ENCODE results near the gene APOBEC3H.

The APOBEC3H gene

GRCh38 chr22:39114112-39114511 lies 17.1 kb downstream of the APOBEC3H start:
- no peak for DNase-seq

GRCh38 chr22:39115570-39115969 lies 18.5 kb downstream of the APOBEC3H start:
- DNase-seq: no peak

GRCh38 chr22:39115977-39116621 lies 19.1 kb downstream of the APOBEC3H start:
- no peak for DNase-seq

GRCh38 chr22:39117585-39118191 lies 20.6 kb downstream of the APOBEC3H start:
- peak; percentile 75 to 84 for DNase-seq

DNA sequence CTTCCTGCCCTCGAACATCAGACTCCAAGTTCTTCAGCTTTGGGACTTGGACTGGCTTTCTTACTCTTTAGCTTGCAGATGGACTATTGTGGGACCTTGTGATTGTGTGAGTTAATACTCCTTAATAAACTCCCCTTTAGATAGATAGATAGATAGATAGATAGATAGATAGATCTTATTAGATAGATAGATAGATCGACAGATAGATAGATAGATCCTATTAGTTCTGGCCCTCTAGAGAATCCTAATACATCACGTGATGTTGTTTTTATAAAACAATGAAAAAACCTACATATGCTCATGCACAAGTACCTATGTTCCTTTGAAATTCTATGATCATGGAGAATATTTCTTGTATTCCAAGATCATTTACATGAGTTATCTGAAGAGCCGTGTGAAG lies 23.9 kb downstream of the APOBEC3H start:
- no peak for DNase-seq

- DNase-seq: no peak
Observed at GRCh38 chr22:39122772-39123470, 25.9 kb downstream of the APOBEC3H start.

- DNase-seq: no peak
Observed at GRCh38 chr22:39123751-39124581, 26.9 kb downstream of the APOBEC3H start.

- DNase-seq: no peak
Observed at GRCh38 chr22:39125622-39126021, 28.6 kb downstream of the APOBEC3H start.

DNA sequence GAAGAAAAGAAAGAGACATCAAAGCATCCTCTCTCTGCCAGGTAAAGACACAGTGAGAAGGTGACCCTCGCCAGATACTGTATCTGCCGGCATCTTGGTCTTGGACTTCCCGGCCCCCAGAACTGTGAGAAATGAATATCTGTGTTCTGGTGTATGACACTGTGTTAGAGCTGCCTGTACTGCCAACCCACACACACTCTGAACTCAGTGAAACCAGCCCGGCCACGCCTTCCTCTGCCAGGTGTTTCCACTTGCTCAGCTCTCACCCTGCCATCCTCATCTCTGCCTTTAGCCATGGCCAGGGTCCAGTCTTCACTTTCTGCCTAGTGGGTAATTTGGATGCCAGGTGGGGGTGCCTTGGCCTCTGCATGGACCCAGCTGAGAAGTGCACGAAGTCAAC lies 31.5 kb downstream of the APOBEC3H start:
- no peak for DNase-seq

- DNase-seq: no peak
Observed at GRCh38 chr22:39129081-39129480, 32.0 kb downstream of the APOBEC3H start.

- no peak for DNase-seq
Observed at GRCh38 chr22:39129746-39130145, 32.7 kb downstream of the APOBEC3H start.

DNA sequence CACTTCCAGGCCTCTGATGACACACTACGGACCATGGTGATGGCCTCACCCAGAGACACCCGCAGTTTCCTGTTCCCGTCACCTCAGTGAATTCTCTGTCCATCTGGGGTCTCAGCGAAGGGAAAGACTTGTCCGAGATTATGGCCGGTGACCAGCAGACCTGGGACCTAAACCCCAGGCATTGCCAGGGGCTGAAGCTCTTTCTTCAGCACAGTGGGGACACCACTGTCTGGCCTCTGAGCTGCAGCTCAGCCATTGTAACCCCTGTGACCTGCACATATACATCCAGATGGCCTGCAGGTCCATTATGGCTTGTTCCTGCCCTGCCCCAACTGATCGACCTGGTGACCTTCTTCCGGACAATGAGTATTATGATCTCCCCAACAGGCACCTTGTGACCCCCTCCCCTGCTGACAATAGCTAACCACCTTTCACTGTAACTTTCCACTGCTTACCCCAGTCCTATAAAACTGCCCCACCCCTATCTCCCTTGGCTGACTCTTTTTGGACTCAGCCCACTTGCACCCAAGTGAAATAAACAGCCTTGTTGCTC lies 33.2 kb downstream of the APOBEC3H start:
- DNase-seq: no peak

- no peak for DNase-seq
Observed at GRCh38 chr22:39130892-39131855, 34.1 kb downstream of the APOBEC3H start.

GRCh38 chr22:39132281-39132680 lies 35.2 kb downstream of the APOBEC3H start:
- DNase-seq: no peak

DNA sequence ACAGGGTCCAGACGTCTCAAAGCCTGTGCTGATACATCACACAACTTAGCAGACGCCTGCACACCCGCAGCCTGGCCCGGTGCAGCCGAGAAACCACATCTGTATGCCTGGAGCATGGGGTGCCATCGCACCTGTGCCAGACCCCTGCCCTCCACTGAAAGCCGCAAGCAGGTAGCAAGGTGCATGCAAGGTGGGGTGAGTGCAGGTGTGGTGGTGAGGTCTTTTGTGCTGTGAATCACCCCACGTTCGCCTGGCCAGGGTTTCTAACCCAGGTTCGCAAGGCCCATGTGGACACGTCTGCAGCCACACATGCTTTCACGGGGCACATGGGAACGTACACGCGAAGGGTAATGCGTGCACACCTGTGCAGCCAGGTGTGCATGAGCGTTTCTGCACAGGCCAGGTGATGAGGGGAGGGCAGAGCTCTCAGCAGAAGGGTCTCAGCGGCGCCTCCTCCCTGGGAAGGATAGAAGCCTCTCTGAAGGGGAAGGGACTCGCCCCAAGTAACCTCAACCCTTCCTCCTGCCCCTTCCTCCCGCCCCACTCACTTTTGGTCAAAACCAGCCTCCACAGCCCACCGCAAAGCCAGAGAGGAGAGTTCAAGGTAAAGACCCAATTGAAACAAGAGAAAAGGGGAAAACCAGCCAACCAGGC lies 36.0 kb downstream of the APOBEC3H start:
- DNase-seq: no peak

DNA sequence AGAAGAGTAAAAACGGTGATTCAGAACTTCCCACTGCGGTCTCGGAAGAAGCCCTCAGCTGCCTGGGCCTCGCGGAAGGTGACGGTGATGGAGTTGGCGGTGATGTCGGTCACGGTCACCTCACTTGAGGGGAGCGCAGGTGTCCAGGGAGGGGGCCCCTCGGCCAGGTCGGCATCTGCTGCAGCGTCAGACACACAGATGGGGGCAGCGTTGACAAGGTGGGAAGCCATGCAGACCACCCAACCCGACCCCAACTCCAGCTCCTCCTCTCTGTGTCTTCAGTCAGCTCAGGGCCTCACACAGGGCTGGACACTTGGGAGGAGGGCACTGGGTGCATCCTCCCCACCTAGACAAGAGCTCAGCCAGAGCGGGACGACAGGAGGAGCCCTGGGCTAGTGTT lies 36.8 kb downstream of the APOBEC3H start:
- no peak for DNase-seq

- DNase-seq: no peak
Observed at GRCh38 chr22:39134366-39135091, 37.5 kb downstream of the APOBEC3H start.

DNA sequence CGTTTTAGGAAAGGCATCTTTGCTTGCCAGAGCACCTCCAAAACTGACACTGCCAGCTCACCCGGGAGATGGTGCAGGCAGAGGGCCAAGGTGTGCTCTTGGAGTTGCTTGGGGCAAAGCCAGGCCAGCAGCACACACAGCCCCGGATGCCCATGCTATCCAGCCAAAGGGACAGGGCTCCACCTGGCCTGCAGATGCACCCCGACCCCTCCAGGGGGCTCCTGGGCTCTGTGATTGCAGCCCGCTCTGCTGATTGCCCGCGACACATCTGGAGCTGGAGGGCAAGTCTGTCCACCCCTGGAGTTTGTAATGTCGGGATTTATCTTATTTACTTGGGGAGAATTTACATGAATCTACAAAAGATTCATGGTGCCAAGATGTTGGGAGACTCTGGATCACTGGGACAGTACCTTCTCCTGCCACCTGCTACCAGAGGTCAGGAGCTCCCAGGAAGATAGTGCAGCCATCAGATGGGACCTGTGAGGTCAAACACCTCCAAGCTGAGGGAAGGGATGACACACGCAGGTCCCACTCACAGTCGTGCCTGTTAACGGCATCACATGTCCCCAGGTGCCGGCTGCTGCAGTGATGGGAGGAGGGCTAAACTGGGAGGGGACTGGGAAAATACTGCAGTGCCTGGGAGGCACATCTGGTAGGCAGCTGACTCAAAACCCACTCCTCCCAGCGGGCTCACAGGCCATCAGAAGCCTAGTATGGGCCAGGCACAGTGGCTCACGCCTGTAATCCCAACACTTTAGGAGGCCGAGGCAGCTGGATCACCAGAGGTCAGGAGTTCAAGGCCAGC lies 38.2 kb downstream of the APOBEC3H start:
- peak; percentile 34 to 50 for DNase-seq

GRCh38 chr22:39136317-39136716 lies 39.3 kb downstream of the APOBEC3H start:
- DNase-seq: no peak
